Type B pancreatic cell (in vitro differentiated cells): ENCODE measurements around the gene MMP25. TPM values are rescaled to one million over a fixed set of nuclear protein-coding genes. Genes with fewer than 3 reads are reported as not detected.
"Not testable (repeated sequence)": the region's sequence is repeated elsewhere in the genome, so short reads cannot be mapped to it uniquely, and the experiment has no call there.

ENCODE experiments used
- DNase-seq: peaks from one replicate; pipeline ENCODE4 v3.0.0; 2021; ENCODE audit warnings: mixed read lengths; ENCODE audit not compliant: unreplicated experiment; ENCODE audit errors: extremely low spot score
- H3K27ac Mint-ChIP-seq: 2 replicates; pipeline ENCODE4 v1.8.0; 2021; ENCODE audit warnings: mild to moderate bottlenecking, mixed read lengths
- H3K27me3 Mint-ChIP-seq: 2 replicates; pipeline ENCODE4 v1.8.0; 2021; ENCODE audit warnings: mixed read lengths
- H3K36me3 Mint-ChIP-seq: 2 replicates; pipeline ENCODE4 v1.8.0; 2021; ENCODE audit warnings: mixed read lengths
- H3K4me1 Mint-ChIP-seq: one replicate; pipeline ENCODE4 v1.8.0; 2021; ENCODE audit warnings: mixed read lengths; ENCODE audit not compliant: unreplicated experiment
- H3K4me3 Mint-ChIP-seq: 2 replicates; pipeline ENCODE4 v1.8.0; 2021; ENCODE audit warnings: mild to moderate bottlenecking, mixed read lengths
- H3K9me3 Mint-ChIP-seq: 2 replicates; pipeline ENCODE4 v1.8.0; 2021; ENCODE audit warnings: mixed read lengths
- total RNA-seq: library from RNA; stranded (reverse); gene quantifications from 2 replicates; pipeline ENCODE4 v1.2.1, GENCODE V29; 2021; ENCODE audit warnings: low replicate concordance
- TF ChIP-seq, protein P1 (sequence below): fragments of 200-600 bp; sonication (generic); conservative IDR thresholded peaks from 2 replicates; pipeline ENCODE4 v1.5.0; 2021; ENCODE audit warnings: antibody characterized with exemption, mild to moderate bottlenecking

MMP25 gene
- total RNA-seq, 1 donor from 2014 or later: 0.14 TPM

- no peaks in the 10 kb centered on the region for H3K4me1 Mint-ChIP-seq
- H3K36me3 Mint-ChIP-seq: no peaks in the 10 kb centered on the region
- no peak overlapping the region for H3K4me3 Mint-ChIP-seq
- H3K9me3 Mint-ChIP-seq: no peaks in the 10 kb centered on the region
- no peak for DNase-seq
- peaks cover 58% of the 10 kb centered on the region for H3K27me3 Mint-ChIP-seq
- TF ChIP-seq, protein P1, sequence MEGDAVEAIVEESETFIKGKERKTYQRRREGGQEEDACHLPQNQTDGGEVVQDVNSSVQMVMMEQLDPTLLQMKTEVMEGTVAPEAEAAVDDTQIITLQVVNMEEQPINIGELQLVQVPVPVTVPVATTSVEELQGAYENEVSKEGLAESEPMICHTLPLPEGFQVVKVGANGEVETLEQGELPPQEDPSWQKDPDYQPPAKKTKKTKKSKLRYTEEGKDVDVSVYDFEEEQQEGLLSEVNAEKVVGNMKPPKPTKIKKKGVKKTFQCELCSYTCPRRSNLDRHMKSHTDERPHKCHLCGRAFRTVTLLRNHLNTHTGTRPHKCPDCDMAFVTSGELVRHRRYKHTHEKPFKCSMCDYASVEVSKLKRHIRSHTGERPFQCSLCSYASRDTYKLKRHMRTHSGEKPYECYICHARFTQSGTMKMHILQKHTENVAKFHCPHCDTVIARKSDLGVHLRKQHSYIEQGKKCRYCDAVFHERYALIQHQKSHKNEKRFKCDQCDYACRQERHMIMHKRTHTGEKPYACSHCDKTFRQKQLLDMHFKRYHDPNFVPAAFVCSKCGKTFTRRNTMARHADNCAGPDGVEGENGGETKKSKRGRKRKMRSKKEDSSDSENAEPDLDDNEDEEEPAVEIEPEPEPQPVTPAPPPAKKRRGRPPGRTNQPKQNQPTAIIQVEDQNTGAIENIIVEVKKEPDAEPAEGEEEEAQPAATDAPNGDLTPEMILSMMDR: no peak
- no peak overlapping the region for H3K27ac Mint-ChIP-seq
Observed at GRCh38 chr16:3076577-3076976, 30.2 kb downstream of the MMP25 start.

GRCh38 chr16:3080024-3080423 lies 33.7 kb downstream of the MMP25 start:
- Mint-ChIP-seq H3K36me3 (no peaks in the 10 kb centered on the region), H3K4me1 (no peaks in the 10 kb centered on the region), H3K27ac (no peak overlapping the region), H3K27me3 (peaks cover 39% of the 10 kb centered on the region), H3K4me3 (no peak overlapping the region), H3K9me3 (no peaks in the 10 kb centered on the region)
- DNase-seq: no peak
- TF ChIP-seq, protein P1: no peak

- DNase-seq, H3K27ac Mint-ChIP-seq, H3K9me3 Mint-ChIP-seq, H3K4me1 Mint-ChIP-seq, H3K4me3 Mint-ChIP-seq, H3K36me3 Mint-ChIP-seq: not testable (repeated sequence)
- peaks cover 25% of the 10 kb centered on the region for H3K27me3 Mint-ChIP-seq
Observed at GRCh38 chr16:3081957-3082356, 35.6 kb downstream of the MMP25 start.

DNA sequence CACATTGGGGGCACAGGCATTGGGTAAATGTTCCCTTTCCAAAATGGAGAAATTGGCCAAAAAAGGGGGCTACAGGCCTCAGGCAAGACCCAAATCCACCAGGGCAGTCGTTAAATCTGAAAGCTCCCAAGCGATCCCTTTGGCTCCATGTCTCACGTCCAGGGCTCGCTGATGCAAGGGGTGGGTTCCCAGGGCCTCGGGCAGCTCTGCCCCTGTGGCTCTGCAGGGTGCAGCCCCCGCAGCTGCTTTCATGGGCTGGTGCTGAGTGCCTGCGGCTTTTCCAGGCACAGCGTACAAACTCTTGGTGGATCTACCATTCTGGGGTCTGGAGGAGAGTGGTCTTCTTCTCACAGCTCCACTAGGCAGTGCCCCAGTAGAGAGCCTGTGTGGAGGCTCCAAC lies 37.0 kb downstream of the MMP25 start:
- H3K27ac Mint-ChIP-seq, H3K9me3 Mint-ChIP-seq, DNase-seq, H3K4me3 Mint-ChIP-seq, H3K36me3 Mint-ChIP-seq: not testable (repeated sequence)
- Mint-ChIP-seq H3K27me3 (peaks cover 19% of the 10 kb centered on the region), H3K4me1 (peaks cover 10% of the 10 kb centered on the region)

GRCh38 chr16:3084491-3084890 lies 38.1 kb downstream of the MMP25 start:
- H3K9me3 Mint-ChIP-seq: no peaks in the 10 kb centered on the region

GRCh38 chr16:3084969-3085670 lies 38.8 kb downstream of the MMP25 start:
- peaks cover 14% of the 10 kb centered on the region for H3K4me1 Mint-ChIP-seq
- H3K9me3 Mint-ChIP-seq: no peaks in the 10 kb centered on the region
- H3K36me3 Mint-ChIP-seq: no peaks in the 10 kb centered on the region
- H3K27me3 Mint-ChIP-seq: peaks cover 7% of the 10 kb centered on the region
- no peak for DNase-seq
- H3K27ac Mint-ChIP-seq: no peak overlapping the region
- TF ChIP-seq, protein P1: no peak
- H3K4me3 Mint-ChIP-seq: no peak overlapping the region

More at GRCh38 chr16:3084491-3084890, 38.1 kb downstream of the MMP25 start:
- peaks cover 14% of the 10 kb centered on the region for H3K27me3 Mint-ChIP-seq
- no peak for DNase-seq
- H3K27ac Mint-ChIP-seq: no peak overlapping the region
- H3K4me3 Mint-ChIP-seq: no peak overlapping the region
- TF ChIP-seq, protein P1: no peak
- peaks cover 14% of the 10 kb centered on the region for H3K4me1 Mint-ChIP-seq
- H3K36me3 Mint-ChIP-seq: no peaks in the 10 kb centered on the region
